HepG2 (cell line): ENCODE results near the gene ALDH3B1. TPM values are rescaled to one million over a fixed set of nuclear protein-coding genes. Genes with fewer than 3 reads are reported as not detected.

Source experiments
- ATAC-seq: fragments of 200-7000 bp; cut with Tn5 transposase; 3 replicates; pipeline ENCODE4 v1.9.1; 2020; ENCODE audit warnings: mild to moderate bottlenecking, moderate library complexity
- BruUV-seq: library from RNA; stranded (reverse); fragments of 400-500 nt; replicated peaks from 2 replicates; lab custom pipeline; 2021; lab: Mats Ljungman, UMichigan
- CTCF ChIA-PET: fragments of 300-600 bp; formaldehyde crosslinking; extraction: SDS; loops from one replicate; lab custom pipeline; 2021; ENCODE audit warnings: low total read pairs, inconsistent platforms, low intra/inter-chr PET ratio; lab: Yijun Ruan, JAX
- POLR2A ChIA-PET: fragments of 350-600 bp; sonication (Branson Sonifier 250); formaldehyde crosslinking; loops from one replicate; lab custom pipeline; 2020; ENCODE audit warnings: antibody characterized with exemption, inconsistent platforms; lab: Yijun Ruan, JAX
- DNase-seq: peaks from one replicate; pipeline ENCODE4 v3.0.0-alpha.2; 2015; ENCODE audit warnings: low spot score
- FAIRE-seq: peaks from 3 replicates; lab custom pipeline; 2011; peaks lifted over from hg19 to GRCh38; lab: Jason Lieb, UNC
- H2AFZ ChIP-seq: one replicate; pipeline ENCODE4 v1.6.1; 2011; ENCODE audit warnings: low read length, inconsistent platforms
- H3K27ac ChIP-seq: fragments of 300-600 bp; 3 replicates; pipeline ENCODE4 v1.8.0; 2011; ENCODE audit warnings: mixed run types, mild to moderate bottlenecking, mixed read lengths, low read length, inconsistent platforms; ENCODE audit not compliant: insufficient read depth; ENCODE audit errors: extremely low read length
- H3K27me3 ChIP-seq, 2 experiments: fragments of 200-600 bp in 1 of 2; 2 replicates in 1 of 2; 3 replicates in 1 of 2; pipeline versions ENCODE4 v1.6.0 to v1.8.0; 2011; ENCODE audit warnings: low read length in 2 of 2, mild to moderate bottlenecking in 2 of 2, moderate library complexity in 2 of 2, inconsistent platforms in 1 of 2; ENCODE audit not compliant: insufficient read depth in 2 of 2, control insufficient read depth in 1 of 2
- H3K36me3 ChIP-seq, 2 experiments: fragments of 200-600 bp in 1 of 2; replicated peaks in 1 of 2; 2 replicates in 1 of 2; 3 replicates in 1 of 2; pipeline versions ENCODE4 v1.5.1 to v1.8.0; 2011; ENCODE audit warnings: low read length in 2 of 2, inconsistent platforms in 1 of 2; ENCODE audit not compliant: insufficient read depth in 2 of 2, control insufficient read depth in 1 of 2
- H3K4me1 ChIP-seq: 2 replicates; pipeline ENCODE4 v1.5.1; 2012; ENCODE audit warnings: low read length, inconsistent platforms; ENCODE audit not compliant: insufficient read depth
- H3K4me2 ChIP-seq: 2 replicates; pipeline ENCODE4 v1.6.0; 2011; ENCODE audit warnings: low read depth, low read length, inconsistent platforms
- H3K4me3 ChIP-seq, 3 experiments: fragments of 200-600 bp in 1 of 3; sonication (generic), shearing (Covaris generic) in 1 of 3; replicated peaks in 1 of 3; 2 replicates each; pipeline ENCODE4 v1.5.1; 2011 to 2016; ENCODE audit warnings: low read length in 3 of 3, inconsistent platforms in 2 of 3, low read depth in 2 of 3, mild to moderate bottlenecking in 2 of 3, control low read depth in 1 of 3, mixed read lengths in 1 of 3; ENCODE audit not compliant: insufficient read depth in 1 of 3
- H3K79me2 ChIP-seq: one replicate; pipeline ENCODE4 v1.6.1; 2011; ENCODE audit warnings: low read length, inconsistent platforms; ENCODE audit not compliant: insufficient read depth
- H3K9ac ChIP-seq: 2 replicates; pipeline ENCODE4 v1.6.0; 2011; ENCODE audit warnings: mild to moderate bottlenecking, low read depth, low read length, inconsistent platforms; ENCODE audit not compliant: insufficient read depth
- H3K9me3 ChIP-seq: 2 replicates; pipeline ENCODE4 v1.5.1; 2012; ENCODE audit warnings: mild to moderate bottlenecking, low read length
- H4K20me1 ChIP-seq: 2 replicates; pipeline ENCODE4 v1.6.0; 2011; ENCODE audit warnings: inconsistent platforms, mild to moderate bottlenecking, low read length, moderate library complexity; ENCODE audit not compliant: insufficient read depth
- AGO2 ChIP-seq: fragments of 200-400 bp; formaldehyde crosslinking; optimal IDR thresholded peaks from 2 replicates; pipeline ENCODE3; 2017; ENCODE audit warnings: mild to moderate bottlenecking, low read depth, low read length, moderate library complexity
- HNRNPL ChIP-seq: fragments of 200-400 bp; formaldehyde crosslinking; IDR thresholded peaks from 2 replicates; pipeline ENCODE4 v1.6.1; 2017; ENCODE audit warnings: mild to moderate bottlenecking, low read depth, low read length
- PHF21A ChIP-seq: sonication (generic); formaldehyde crosslinking; IDR thresholded peaks from 2 replicates; pipeline ENCODE4 v1.5.0; 2020; ENCODE audit warnings: mild to moderate bottlenecking, missing genetic modification reagents
- RBFOX2 ChIP-seq: fragments of 200-400 bp; formaldehyde crosslinking; IDR thresholded peaks from 2 replicates; pipeline ENCODE4 v1.6.1; 2017; ENCODE audit warnings: low read depth, mild to moderate bottlenecking, low read length
- WGBS: methylation state at CpG from one replicate; pipeline ENCODE4 v1.1.6; 2017; ENCODE audit warnings: low lambda C conversion rate; 5-methylcytosine and 5-hydroxymethylcytosine counted together
- in situ Hi-C: cut with HindIII; loops from 2 replicates; pipeline ENCODE4 v1.10.0; 2017; ENCODE audit warnings: low pct_unique_long_range_greater_than_20kb; ENCODE audit not compliant: extremely low pct_ligation_motif_present
- intact Hi-C: fragments of 100-400 bp; cut with micrococcal nuclease; formaldehyde crosslinking; loops from one replicate; pipeline ENCODE4 v1.10.0; 2022; ENCODE audit not compliant: unreplicated experiment
- polyA plus RNA-seq, 8 experiments: library from polyadenylated mRNA; depleted of rRNA in 3 of 8; stranded (reverse) in 7 of 8; unstranded in 1 of 8; fragments of >200 nt; fragmentation: Illumina TruSeq in 4 of 8; extraction: Trizol in 4 of 8; gene quantifications; 2 replicates each; pipeline versions ENCODE4 v1.2.1 to v1.2.3, GENCODE V29; 2011 to 2016; ENCODE audit warnings: low read depth in 4 of 8, missing spikeins in 1 of 8, mixed read lengths in 1 of 8; ENCODE audit not compliant: insufficient read depth in 1 of 8
- total RNA-seq, 5 experiments: library from RNA; depleted of rRNA; stranded (reverse); fragments of >200 nt; fragmentation: Illumina TruSeq; extraction: Trizol; gene quantifications; 2 replicates each; pipeline ENCODE4 v1.2.3, GENCODE V29; 2016; ENCODE audit warnings: low read depth in 1 of 5
- TF ChIP-seq, protein P1 (sequence below): sonication (generic); formaldehyde crosslinking; IDR thresholded peaks from 2 replicates; pipeline ENCODE4 v1.8.0; 2022; ENCODE audit warnings: mild to moderate bottlenecking, missing genetic modification reagents, borderline replicate concordance

The ALDH3B1 gene
- total and polyA plus RNA-seq, 2 of the 13 experiments (the other 11 are each of a cell fraction or from before 2014, with no cell fraction given): 4.0 to 6.7 TPM

DNA sequence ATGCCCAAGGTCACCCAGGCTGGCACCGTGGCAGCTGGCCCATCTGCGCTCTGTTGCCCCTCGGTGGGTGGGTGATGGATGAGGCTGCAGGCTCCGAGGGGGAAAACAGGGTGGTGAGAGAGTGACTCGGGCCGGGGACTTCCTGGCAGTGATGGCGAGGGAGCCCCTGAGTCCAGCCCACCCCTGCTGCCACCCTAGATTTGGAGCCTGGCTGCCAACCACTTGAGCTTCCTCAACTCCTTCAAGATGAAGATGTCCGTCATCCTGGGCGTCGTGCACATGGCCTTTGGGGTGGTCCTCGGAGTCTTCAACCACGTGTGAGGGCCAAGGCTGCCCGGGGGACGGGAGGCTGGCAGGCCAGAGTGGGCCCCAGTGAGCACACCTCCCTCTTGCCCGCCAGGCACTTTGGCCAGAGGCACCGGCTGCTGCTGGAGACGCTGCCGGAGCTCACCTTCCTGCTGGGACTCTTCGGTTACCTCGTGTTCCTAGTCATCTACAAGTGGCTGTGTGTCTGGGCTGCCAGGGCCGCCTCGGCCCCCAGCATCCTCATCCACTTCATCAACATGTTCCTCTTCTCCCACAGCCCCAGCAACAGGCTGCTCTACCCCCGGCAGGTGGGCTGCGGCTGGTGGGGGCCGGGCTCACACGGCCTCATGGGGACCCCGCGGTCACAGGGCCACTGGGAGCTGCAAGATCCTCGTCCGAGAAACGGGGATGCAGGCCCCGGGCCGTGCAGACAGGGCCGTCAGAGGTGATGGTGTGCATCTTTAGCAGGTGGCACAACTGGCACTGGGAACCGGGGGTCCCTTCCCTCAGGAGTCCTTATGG is 38.8 kb downstream of the ALDH3B1 start:
- no TSS peak for BruUV-seq
- intact Hi-C loops (no loop called here), in situ Hi-C loops (no loop called here)
- FAIRE-seq (no peak), DNase-seq (no peak), ATAC-seq (no peak; the same call in 2 of the 3 replicates)
- Histone ChIP-seq H4K20me1 (peaks cover 5% of the 10 kb centered on the region; the same call in 1 of the 2 replicates), H3K4me2 (no peak overlapping the region), H3K4me1 (no peaks in the 10 kb centered on the region), H2AFZ (no peak overlapping the region), H3K9me3 (no peaks in the 10 kb centered on the region), H3K36me3 (peaks cover 16 to 39% of the 10 kb centered on the region in 2 experiments), H3K27me3 (no peaks in the 10 kb centered on the region), H3K4me3 (no peak overlapping the region), H3K27ac (no peak overlapping the region), H3K79me2 (no peaks in the 10 kb centered on the region), H3K9ac (no peak overlapping the region)
- ChIA-PET CTCF (no interaction called here), POLR2A (no interaction called here)
- 96% methylated on average over 21 of the region's 35 CpGs for WGBS
- TF ChIP-seq RBFOX2: 0 out of 2 replicates have a peak, but pooled peaks have one; percentile 23
- peak; percentile 68; the same call in 1 of the 2 replicates for TF ChIP-seq HNRNPL
- peak; percentile 16 for TF ChIP-seq AGO2
- TF ChIP-seq, protein P1, sequence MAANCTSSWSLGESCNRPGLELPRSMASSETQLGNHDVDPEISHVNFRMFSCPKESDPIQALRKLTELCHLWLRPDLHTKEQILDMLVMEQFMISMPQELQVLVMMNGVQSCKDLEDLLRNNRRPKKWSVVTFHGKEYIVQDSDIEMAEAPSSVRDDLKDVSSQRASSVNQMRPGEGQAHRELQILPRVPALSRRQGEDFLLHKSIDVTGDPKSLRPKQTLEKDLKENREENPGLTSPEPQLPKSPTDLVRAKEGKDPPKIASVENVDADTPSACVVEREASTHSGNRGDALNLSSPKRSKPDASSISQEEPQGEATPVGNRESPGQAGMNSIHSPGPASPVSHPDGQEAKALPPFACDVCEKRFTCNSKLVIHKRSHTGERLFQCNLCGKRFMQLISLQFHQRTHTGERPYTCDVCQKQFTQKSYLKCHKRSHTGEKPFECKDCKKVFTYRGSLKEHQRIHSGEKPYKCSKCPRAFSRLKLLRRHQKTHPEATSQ (CRISPR knock-in tag): no peak
- no peak for TF ChIP-seq PHF21A
